ENCODE data around the gene SLC37A3. TPM values are rescaled to one million over a fixed set of nuclear protein-coding genes. Genes with fewer than 3 reads are reported as not detected.
"Not testable (repeated sequence)": the region's sequence is repeated elsewhere in the genome, so short reads cannot be mapped to it uniquely, and the experiment has no call there.

The SLC37A3 gene
- total RNA-seq, 1 donor from 2014 or later: 35.2 TPM

GRCh38 chr7:140342727-140343514, 55.4 kb downstream of the SLC37A3 start:
- Histone ChIP-seq H3K9me3 (no peaks in the 10 kb centered on the region), H3K27ac (no peak overlapping the region), H3K27me3 (no peaks in the 10 kb centered on the region), H3K4me3 (no peak overlapping the region), H3K4me1 (no peaks in the 10 kb centered on the region), H3K36me3 (peaks cover 51% of the 10 kb centered on the region)
- TF ChIP-seq, protein P1, sequence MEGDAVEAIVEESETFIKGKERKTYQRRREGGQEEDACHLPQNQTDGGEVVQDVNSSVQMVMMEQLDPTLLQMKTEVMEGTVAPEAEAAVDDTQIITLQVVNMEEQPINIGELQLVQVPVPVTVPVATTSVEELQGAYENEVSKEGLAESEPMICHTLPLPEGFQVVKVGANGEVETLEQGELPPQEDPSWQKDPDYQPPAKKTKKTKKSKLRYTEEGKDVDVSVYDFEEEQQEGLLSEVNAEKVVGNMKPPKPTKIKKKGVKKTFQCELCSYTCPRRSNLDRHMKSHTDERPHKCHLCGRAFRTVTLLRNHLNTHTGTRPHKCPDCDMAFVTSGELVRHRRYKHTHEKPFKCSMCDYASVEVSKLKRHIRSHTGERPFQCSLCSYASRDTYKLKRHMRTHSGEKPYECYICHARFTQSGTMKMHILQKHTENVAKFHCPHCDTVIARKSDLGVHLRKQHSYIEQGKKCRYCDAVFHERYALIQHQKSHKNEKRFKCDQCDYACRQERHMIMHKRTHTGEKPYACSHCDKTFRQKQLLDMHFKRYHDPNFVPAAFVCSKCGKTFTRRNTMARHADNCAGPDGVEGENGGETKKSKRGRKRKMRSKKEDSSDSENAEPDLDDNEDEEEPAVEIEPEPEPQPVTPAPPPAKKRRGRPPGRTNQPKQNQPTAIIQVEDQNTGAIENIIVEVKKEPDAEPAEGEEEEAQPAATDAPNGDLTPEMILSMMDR (IDR thresholded peaks at IDR 0.05): peak; percentile 54
- DNase-seq (no peak), ATAC-seq (peak; percentile 98)
- intact Hi-C loops (cut with DNase I): no loop called here

DNA sequence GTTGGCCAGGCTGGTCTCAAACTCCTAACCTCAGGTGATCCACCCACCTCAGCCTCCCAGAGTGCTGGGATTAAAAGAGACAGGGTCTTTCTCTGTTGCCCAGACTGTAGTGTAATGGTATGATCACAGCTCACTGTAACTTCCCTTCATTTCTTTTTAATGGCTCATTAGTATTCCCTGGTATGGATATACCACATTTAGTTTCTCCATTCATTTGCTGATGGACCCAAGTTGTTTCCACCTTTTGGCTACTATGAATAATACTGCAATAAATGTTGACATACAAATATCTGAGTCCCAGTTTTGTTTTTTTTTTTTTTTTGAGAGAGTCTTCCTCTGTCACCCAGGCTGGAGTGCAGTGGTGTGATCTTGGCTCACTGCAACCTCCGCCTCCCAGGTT, 59.4 kb downstream of the SLC37A3 start:
- DNase-seq; H3K4me1 ChIP-seq; ATAC-seq; H3K9me3 ChIP-seq; H3K27me3 ChIP-seq; intact Hi-C loops (cut with DNase I); H3K27ac ChIP-seq; H3K4me3 ChIP-seq: not testable (repeated sequence)
- H3K36me3 ChIP-seq: peaks cover 43% of the 10 kb centered on the region

- DNase-seq (no peak), ATAC-seq (no peak)
- Histone ChIP-seq H3K27me3 (no peaks in the 10 kb centered on the region), H3K9me3 (no peaks in the 10 kb centered on the region), H3K4me1 (no peaks in the 10 kb centered on the region), H3K4me3 (no peak overlapping the region), H3K27ac (no peak overlapping the region), H3K36me3 (peaks cover 27% of the 10 kb centered on the region)
- TF ChIP-seq, protein P1 (IDR thresholded peaks at IDR 0.05): no peak
- intact Hi-C loops (cut with DNase I): no loop called here
These were observed 63.8 kb downstream of the SLC37A3 start for GRCh38 chr7:140334341-140335057.

DNA sequence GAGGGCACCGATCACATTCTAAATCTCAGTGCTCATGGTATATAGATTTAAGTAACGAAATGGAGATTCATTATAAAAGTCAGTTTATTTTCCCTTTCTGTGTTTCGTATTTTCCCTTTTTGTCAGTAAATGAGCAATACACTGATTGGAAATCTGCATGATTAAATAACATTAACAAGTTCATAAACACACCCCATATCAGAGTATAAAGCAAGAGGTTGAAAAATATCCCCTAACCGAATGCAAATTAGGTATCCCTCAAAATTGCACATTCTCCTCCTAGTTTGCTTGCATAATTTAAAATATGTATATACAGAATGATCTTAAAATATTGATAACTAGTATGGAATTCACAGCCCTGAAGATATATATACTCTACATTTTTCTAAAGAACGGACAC, 64.6 kb downstream of the SLC37A3 start:
- DNase-seq: no peak
- Histone ChIP-seq H3K4me3 (no peak overlapping the region), H3K27me3 (no peaks in the 10 kb centered on the region), H3K9me3 (no peaks in the 10 kb centered on the region), H3K36me3 (peaks cover 27% of the 10 kb centered on the region), H3K27ac (no peak overlapping the region), H3K4me1 (no peaks in the 10 kb centered on the region)
- intact Hi-C loops (cut with DNase I): no loop called here
- ATAC-seq: no peak
- TF ChIP-seq, protein P1 (IDR thresholded peaks at IDR 0.05): no peak

- H3K9me3 ChIP-seq: no peaks in the 10 kb centered on the region
- H3K4me3 ChIP-seq: no peak overlapping the region
- H3K4me1 ChIP-seq: no peaks in the 10 kb centered on the region
- TF ChIP-seq, protein P1 (IDR thresholded peaks at IDR 0.05): no peak
- DNase-seq (no peak), ATAC-seq (no peak)
- no peaks in the 10 kb centered on the region for H3K27me3 ChIP-seq
- intact Hi-C loops (cut with DNase I): no loop called here
- peaks cover 27% of the 10 kb centered on the region for H3K36me3 ChIP-seq
- H3K27ac ChIP-seq: no peak overlapping the region
These were observed 65.1 kb downstream of the SLC37A3 start for GRCh38 chr7:140333223-140333622.

GRCh38 chr7:140330595-140330994, 67.7 kb downstream of the SLC37A3 start:
- intact Hi-C loops (cut with DNase I): no loop called here
- ATAC-seq (no peak), DNase-seq (no peak)
- H3K4me3 ChIP-seq: no peak overlapping the region
- H3K4me1 ChIP-seq: peaks cover 6% of the 10 kb centered on the region
- H3K9me3 ChIP-seq: no peaks in the 10 kb centered on the region
- H3K36me3 ChIP-seq: peaks cover 19% of the 10 kb centered on the region
- TF ChIP-seq, protein P1 (IDR thresholded peaks at IDR 0.05): no peak
- no peak overlapping the region for H3K27ac ChIP-seq
- no peaks in the 10 kb centered on the region for H3K27me3 ChIP-seq

All from upper lobe of right lung (tissue), 1 donor.